Fibroblast of lung (primary cell): ENCODE measurements around the gene DDX19B.

Experiments
- EZH2 ChIP-seq: IDR thresholded peaks from 2 replicates; pipeline ENCODE4 v1.5.1; 2012; ENCODE audit warnings: low read length, control low read depth, mild to moderate bottlenecking; ENCODE audit errors: missing control alignments
- TF ChIP-seq, protein P1 (sequence below), 2 donors: IDR thresholded peaks in 1 of 2; conservative IDR thresholded peaks in 1 of 2; 1 replicate in 1 of 2; 2 replicates in 1 of 2; pipeline ENCODE4 v1.5.1; 2011 to 2012; ENCODE audit warnings: low read length in 2 of 2, control low read depth in 1 of 2, inconsistent platforms in 1 of 2, low read depth in 1 of 2, mild to moderate bottlenecking in 1 of 2

GRCh38 chr16:70304892-70305448 lies 6.0 kb downstream of the DDX19B start:
- TF ChIP-seq, protein P1, sequence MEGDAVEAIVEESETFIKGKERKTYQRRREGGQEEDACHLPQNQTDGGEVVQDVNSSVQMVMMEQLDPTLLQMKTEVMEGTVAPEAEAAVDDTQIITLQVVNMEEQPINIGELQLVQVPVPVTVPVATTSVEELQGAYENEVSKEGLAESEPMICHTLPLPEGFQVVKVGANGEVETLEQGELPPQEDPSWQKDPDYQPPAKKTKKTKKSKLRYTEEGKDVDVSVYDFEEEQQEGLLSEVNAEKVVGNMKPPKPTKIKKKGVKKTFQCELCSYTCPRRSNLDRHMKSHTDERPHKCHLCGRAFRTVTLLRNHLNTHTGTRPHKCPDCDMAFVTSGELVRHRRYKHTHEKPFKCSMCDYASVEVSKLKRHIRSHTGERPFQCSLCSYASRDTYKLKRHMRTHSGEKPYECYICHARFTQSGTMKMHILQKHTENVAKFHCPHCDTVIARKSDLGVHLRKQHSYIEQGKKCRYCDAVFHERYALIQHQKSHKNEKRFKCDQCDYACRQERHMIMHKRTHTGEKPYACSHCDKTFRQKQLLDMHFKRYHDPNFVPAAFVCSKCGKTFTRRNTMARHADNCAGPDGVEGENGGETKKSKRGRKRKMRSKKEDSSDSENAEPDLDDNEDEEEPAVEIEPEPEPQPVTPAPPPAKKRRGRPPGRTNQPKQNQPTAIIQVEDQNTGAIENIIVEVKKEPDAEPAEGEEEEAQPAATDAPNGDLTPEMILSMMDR (conservative IDR thresholded peaks at IDR 0.05 in 1 of 2, IDR thresholded peaks at IDR 0.05 in 1 of 2; ENCODE audit: low read depth in 1 of 2, low read length in 2 of 2): no peak
- no peak for TF ChIP-seq EZH2
